IMR-90 (cell line): Measurements from ENCODE around the gene VCP. TPM values are rescaled to one million over a fixed set of nuclear protein-coding genes. Genes with fewer than 3 reads are reported as not detected.

ENCODE experiments used
- ATAC-seq: fragments of 200-7000 bp; cut with Tn5 transposase; 2 replicates; pipeline ENCODE4 v1.9.1; 2020; ENCODE audit warnings: low read depth, mild to moderate bottlenecking, moderate library complexity
- BruUV-seq: library from RNA; stranded (reverse); fragments of 400-500 nt; replicated peaks from 2 replicates; lab custom pipeline; 2021; lab: Mats Ljungman, UMichigan
- CTCF ChIA-PET: fragments of 300-600 bp; formaldehyde crosslinking; extraction: SDS; loops from one replicate; lab custom pipeline; 2021; ENCODE audit warnings: antibody characterized with exemption; lab: Yijun Ruan, JAX
- POLR2A ChIA-PET: fragments of 300-600 bp; sonication (Branson Sonifier 250); formaldehyde crosslinking; loops from one replicate; lab custom pipeline; 2022; ENCODE audit warnings: antibody characterized with exemption; ENCODE audit not compliant: unreplicated experiment; lab: Charles Lee
- DNase-seq: peaks from one replicate; pipeline ENCODE4 v3.0.0; 2013
- H2AFZ ChIP-seq: replicated peaks from 2 replicates; pipeline ENCODE3; 2013; ENCODE audit warnings: low read length, mild to moderate bottlenecking; ENCODE audit not compliant: poor library complexity
- H2AK5ac ChIP-seq: 2 replicates; pipeline ENCODE4 v1.6.1; 2013; ENCODE audit warnings: low read depth, low read length, inconsistent platforms
- H2AK9ac ChIP-seq: replicated peaks from 2 replicates; pipeline ENCODE3; 2013; ENCODE audit warnings: mild to moderate bottlenecking, low read depth, low read length, moderate library complexity; ENCODE audit not compliant: poor library complexity
- H2BK120ac ChIP-seq: 2 replicates; pipeline ENCODE4 v1.6.1; 2013; ENCODE audit warnings: low read depth, low read length, inconsistent platforms
- H2BK15ac ChIP-seq: 3 replicates; pipeline ENCODE4 v1.6.1; 2013; ENCODE audit warnings: low read depth, low read length, inconsistent platforms
- H2BK20ac ChIP-seq: 2 replicates; pipeline ENCODE4 v1.6.1; 2013; ENCODE audit warnings: low read depth, mild to moderate bottlenecking, inconsistent platforms, low read length, moderate library complexity
- H2BK5ac ChIP-seq: 2 replicates; pipeline ENCODE4 v1.6.1; 2013; ENCODE audit warnings: mild to moderate bottlenecking, low read depth, low read length, inconsistent platforms; ENCODE audit not compliant: poor library complexity, severe bottlenecking
- H3K14ac ChIP-seq: replicated peaks from 2 replicates; pipeline ENCODE4 v1.6.1; 2013; ENCODE audit warnings: low read depth, low read length, inconsistent platforms
- H3K18ac ChIP-seq: 2 replicates; pipeline ENCODE4 v1.6.1; 2013; ENCODE audit warnings: low read depth, low read length, control low read depth
- H3K23ac ChIP-seq: 2 replicates; pipeline ENCODE4 v1.6.1; 2013; ENCODE audit warnings: low read depth, low read length, inconsistent platforms
- H3K27ac ChIP-seq: 2 replicates; pipeline ENCODE4 v1.5.1; 2013; ENCODE audit warnings: mild to moderate bottlenecking, control low read depth, low read length; ENCODE audit not compliant: insufficient read depth
- H3K27me3 ChIP-seq: 2 replicates; pipeline ENCODE4 v1.6.1; 2013; ENCODE audit warnings: low read length; ENCODE audit not compliant: control insufficient read depth, insufficient read depth
- H3K36me3 ChIP-seq: 2 replicates; pipeline ENCODE4 v1.6.1; 2013; ENCODE audit warnings: low read length, mixed read lengths; ENCODE audit not compliant: control insufficient read depth, insufficient read depth
- H3K4ac ChIP-seq: 2 replicates; pipeline ENCODE4 v1.6.1; 2013; ENCODE audit warnings: low read depth, low read length, inconsistent platforms
- H3K4me1 ChIP-seq: 2 replicates; pipeline ENCODE4 v1.6.1; 2013; ENCODE audit warnings: low read length, mixed read lengths; ENCODE audit not compliant: control insufficient read depth, insufficient read depth
- H3K4me2 ChIP-seq: 2 replicates; pipeline ENCODE4 v1.6.1; 2013; ENCODE audit warnings: low read depth, mild to moderate bottlenecking, control low read depth, low read length, moderate library complexity
- H3K4me3 ChIP-seq: 2 replicates; pipeline ENCODE4 v1.5.1; 2013; ENCODE audit warnings: low read depth, mild to moderate bottlenecking, control low read depth, low read length, moderate library complexity; ENCODE audit not compliant: insufficient read depth
- H3K56ac ChIP-seq: 2 replicates; pipeline ENCODE4 v1.6.1; 2013; ENCODE audit warnings: low read length, inconsistent platforms; ENCODE audit not compliant: insufficient read depth; ENCODE audit errors: extremely low read depth
- H3K79me1 ChIP-seq, 2 experiments: 2 replicates each; pipeline ENCODE4 v1.6.1; 2013; ENCODE audit warnings: low read length in 2 of 2, inconsistent platforms in 1 of 2, low read depth in 1 of 2
- H3K9ac ChIP-seq: 2 replicates; pipeline ENCODE4 v1.6.1; 2013; ENCODE audit warnings: low read depth, low read length, control low read depth
- H3K9me1 ChIP-seq: 2 replicates; pipeline ENCODE4 v1.6.1; 2013; ENCODE audit warnings: low read length, inconsistent platforms; ENCODE audit not compliant: insufficient read depth
- H3K9me3 ChIP-seq: 2 replicates; pipeline ENCODE4 v1.6.1; 2013; ENCODE audit warnings: low read length; ENCODE audit not compliant: control insufficient read depth, insufficient read depth
- H4K20me1 ChIP-seq: 2 replicates; pipeline ENCODE4 v1.6.1; 2013; ENCODE audit warnings: low read length, inconsistent platforms; ENCODE audit not compliant: insufficient read depth
- H4K5ac ChIP-seq: 2 replicates; pipeline ENCODE4 v1.6.1; 2013; ENCODE audit warnings: mild to moderate bottlenecking, low read depth, low read length, control low read depth
- H4K8ac ChIP-seq, 2 experiments: 2 replicates each; pipeline ENCODE4 v1.6.1; 2013; ENCODE audit warnings: low read depth in 2 of 2, low read length in 2 of 2, control low read depth in 1 of 2, inconsistent platforms in 1 of 2
- H4K91ac ChIP-seq: 2 replicates; pipeline ENCODE4 v1.6.1; 2013; ENCODE audit warnings: low read depth, low read length, inconsistent platforms; ENCODE audit not compliant: insufficient read depth
- CEBPB ChIP-seq: IDR thresholded peaks from 2 replicates; pipeline ENCODE4 v1.6.1; 2012; ENCODE audit warnings: low read depth, low read length, improper control_type of control experiment
- CHD1 ChIP-seq: IDR thresholded peaks from 2 replicates; pipeline ENCODE4 v1.6.1; 2012; ENCODE audit warnings: low read depth, low read length, improper control_type of control experiment
- CTCF ChIP-seq: conservative IDR thresholded peaks from 2 replicates; pipeline ENCODE4 v1.5.1; 2012; ENCODE audit warnings: mild to moderate bottlenecking, low read depth, low read length, improper control_type of control experiment
- FOS ChIP-seq: fragments of 150-350 bp; IDR thresholded peaks from 2 replicates; pipeline ENCODE4 v1.6.1; 2016; ENCODE audit warnings: low read depth, low read length
- MAZ ChIP-seq: IDR thresholded peaks from 2 replicates; pipeline ENCODE4 v1.6.1; 2012; ENCODE audit warnings: low read depth, mild to moderate bottlenecking, low read length, improper control_type of control experiment, moderate library complexity, borderline replicate concordance
- MXI1 ChIP-seq: IDR thresholded peaks from 2 replicates; pipeline ENCODE4 v1.6.1; 2012; ENCODE audit warnings: low read depth, mild to moderate bottlenecking, low read length, moderate library complexity, borderline replicate concordance
- NFE2L2 ChIP-seq: fragments of 150-350 bp; IDR thresholded peaks from 2 replicates; pipeline ENCODE4 v1.6.1; 2016; ENCODE audit warnings: low read depth, mild to moderate bottlenecking, low read length
- POLR2A ChIP-seq: IDR thresholded peaks from 2 replicates; pipeline ENCODE4 v1.6.1; 2012; ENCODE audit warnings: mild to moderate bottlenecking, low read depth, low read length
- USF2 ChIP-seq: fragments of 150-350 bp; IDR thresholded peaks from 2 replicates; pipeline ENCODE4 v1.6.1; 2017; ENCODE audit warnings: mild to moderate bottlenecking, antibody characterized with exemption, low read length, low read depth
- WGBS, 2 experiments: methylation state at CpG; one replicate each; pipeline versions ENCODE4 v1.1.5 to v1.1.7; 2013; ENCODE audit warnings: missing lambda C conversion rate in 2 of 2; ENCODE audit not compliant: insufficient read length in 1 of 2; ENCODE audit errors: extremely low coverage in 2 of 2; 5-methylcytosine and 5-hydroxymethylcytosine counted together
- dilution Hi-C: fragments of 300-500 bp; cut with HindIII; formaldehyde crosslinking; loops from one replicate; pipeline ENCODE4 v1.14.3; 2018; ENCODE audit warnings: low sequenced_read_pairs; ENCODE audit not compliant: unreplicated experiment
- in situ Hi-C: fragments of 300-500 bp; cut with MboI; formaldehyde crosslinking; loops from 3 replicates; pipeline ENCODE4 v1.14.3; 2019; ENCODE audit warnings: low sequenced_read_pairs, inconsistent platforms, mixed read lengths
- intact Hi-C: fragments of 100-400 bp; cut with micrococcal nuclease; formaldehyde crosslinking; loops from 2 replicates; pipeline ENCODE4 v1.10.0; 2022
- polyA plus RNA-seq, 3 experiments: library from polyadenylated mRNA; depleted of rRNA; stranded (reverse); fragments of >200 nt; gene quantifications; 2 replicates each; pipeline ENCODE4 v1.2.3, GENCODE V29; 2012; ENCODE audit warnings: low replicate concordance in 1 of 3
- total RNA-seq: library from RNA; depleted of rRNA; stranded (reverse); fragments of >200 nt; gene quantifications from 2 replicates; pipeline ENCODE4 v1.2.3, GENCODE V29; 2012

VCP gene
- total and polyA plus RNA-seq, 2 of the 4 experiments (the other 2 are of a cell fraction): 292 to 516 TPM

- CTCF ChIA-PET: interaction anchor here (1.1 kb wide), 1 partner anchor 492 kb away, joined by 3 read pairs; no protein-coding TSS in a partner anchor
- in situ Hi-C loops (no loop called here), intact Hi-C loops (no loop called here), dilution Hi-C loops (no loop called here)
- H4K20me1 ChIP-seq: peaks cover 12% of the 10 kb centered on the region; the same call in 1 of the 2 replicates
- peak overlapping the region; percentile 55 for H3K18ac ChIP-seq
- H2BK15ac ChIP-seq: peak overlapping the region; percentile 76; the same call in 2 of the 3 replicates
- H2AFZ ChIP-seq: peak overlapping the region; percentile 89
- peak overlapping the region; percentile 68 to 89 for H4K8ac ChIP-seq
- peak; percentile 99 for DNase-seq
- peak overlapping the region; percentile 87 for H3K27ac ChIP-seq
- WGBS, 2 experiments: 1% methylated on average over 34 of the region's 57 CpGs; no CpG with 5 or more reads in 1 of the 2 experiments
- no peaks in the 10 kb centered on the region for H3K9me3 ChIP-seq
- peak overlapping the region; percentile 81 for H2BK5ac ChIP-seq
- peak overlapping the region; percentile 89 for H2BK120ac ChIP-seq
- TF ChIP-seq CHD1 (no peak), USF2 (0 out of 2 replicates have a peak, but pooled peaks have one; percentile 39), NFE2L2 (peak; percentile 6; the same call in 1 of the 2 replicates), CEBPB (peak; percentile 62), FOS (peak; percentile 28; the same call in 1 of the 2 replicates), CTCF (no peak), MXI1 (peak; percentile 65; the same call in 1 of the 2 replicates), MAZ (peak; percentile 70; the same call in 1 of the 2 replicates), POLR2A (peak; percentile 89)
- H3K79me1 ChIP-seq: peaks cover 25 to 60% of the 10 kb centered on the region in 2 experiments; a peak in 3 of 4 replicates
- ATAC-seq: peak; percentile 75
- H3K56ac ChIP-seq: peak overlapping the region; percentile 87
- peak overlapping the region; percentile 92 for H3K23ac ChIP-seq
- peak overlapping the region; percentile 92 for H3K4ac ChIP-seq
- H4K91ac ChIP-seq: peak overlapping the region; percentile 92
- peak overlapping the region; percentile 98 for H2AK9ac ChIP-seq
- H3K4me1 ChIP-seq: peaks cover 23% of the 10 kb centered on the region
- H2BK20ac ChIP-seq: peak overlapping the region; percentile 75
- no peaks in the 10 kb centered on the region for H3K27me3 ChIP-seq
- H3K4me2 ChIP-seq: peak overlapping the region; percentile 93
- H3K4me3 ChIP-seq: peak overlapping the region; percentile 75
- peak overlapping the region; percentile 63 for H4K5ac ChIP-seq
- peaks cover 14% of the 10 kb centered on the region for H3K36me3 ChIP-seq
- peak overlapping the region; percentile 97 for H3K14ac ChIP-seq
- H2AK5ac ChIP-seq: peak overlapping the region; percentile 68
- BruUV-seq: no TSS peak
- POLR2A ChIA-PET: interaction anchor here (0.6 to 0.9 kb wide), 3 partner anchors 39 to 419 kb away, joined by 3 to 4 read pairs (median 3); partner anchors contain the start of gene VCP
- H3K9me1 ChIP-seq: peaks cover 17% of the 10 kb centered on the region
- peak overlapping the region; percentile 89 for H3K9ac ChIP-seq
These were observed 38.8 kb upstream of the VCP start for GRCh38 chr9:35111001-35111933.
